GM12874 (cell line): ENCODE measurements around the gene LMNB1.

Experiments used
- TF ChIP-seq, protein P1 (sequence below): IDR thresholded peaks from 2 replicates; pipeline ENCODE4 v1.5.1; 2011; ENCODE audit warnings: low read depth, mild to moderate bottlenecking, control low read depth, low read length, moderate library complexity; ENCODE audit not compliant: insufficient read depth

LMNB1 gene

DNA sequence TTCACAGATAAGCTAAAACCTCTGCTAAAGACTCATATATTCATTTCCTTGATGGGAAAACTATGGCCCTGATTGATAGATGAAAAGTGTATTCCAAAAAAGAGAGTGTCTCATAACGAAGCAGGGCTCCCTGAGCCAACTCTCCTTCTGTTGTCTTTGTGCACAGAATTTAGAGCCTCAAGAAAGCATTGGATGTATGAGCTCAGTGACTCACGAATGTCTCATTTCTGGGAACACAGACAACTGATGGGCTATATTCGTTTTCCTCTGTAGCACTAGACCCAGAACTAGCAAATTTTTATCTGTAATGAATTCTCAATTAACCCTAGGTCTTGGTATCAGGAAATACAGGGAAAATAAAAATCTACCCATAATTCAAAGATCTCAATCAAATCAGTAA, 88.4 kb downstream of the LMNB1 start:
- TF ChIP-seq, protein P1, sequence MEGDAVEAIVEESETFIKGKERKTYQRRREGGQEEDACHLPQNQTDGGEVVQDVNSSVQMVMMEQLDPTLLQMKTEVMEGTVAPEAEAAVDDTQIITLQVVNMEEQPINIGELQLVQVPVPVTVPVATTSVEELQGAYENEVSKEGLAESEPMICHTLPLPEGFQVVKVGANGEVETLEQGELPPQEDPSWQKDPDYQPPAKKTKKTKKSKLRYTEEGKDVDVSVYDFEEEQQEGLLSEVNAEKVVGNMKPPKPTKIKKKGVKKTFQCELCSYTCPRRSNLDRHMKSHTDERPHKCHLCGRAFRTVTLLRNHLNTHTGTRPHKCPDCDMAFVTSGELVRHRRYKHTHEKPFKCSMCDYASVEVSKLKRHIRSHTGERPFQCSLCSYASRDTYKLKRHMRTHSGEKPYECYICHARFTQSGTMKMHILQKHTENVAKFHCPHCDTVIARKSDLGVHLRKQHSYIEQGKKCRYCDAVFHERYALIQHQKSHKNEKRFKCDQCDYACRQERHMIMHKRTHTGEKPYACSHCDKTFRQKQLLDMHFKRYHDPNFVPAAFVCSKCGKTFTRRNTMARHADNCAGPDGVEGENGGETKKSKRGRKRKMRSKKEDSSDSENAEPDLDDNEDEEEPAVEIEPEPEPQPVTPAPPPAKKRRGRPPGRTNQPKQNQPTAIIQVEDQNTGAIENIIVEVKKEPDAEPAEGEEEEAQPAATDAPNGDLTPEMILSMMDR, result no peak

DNA sequence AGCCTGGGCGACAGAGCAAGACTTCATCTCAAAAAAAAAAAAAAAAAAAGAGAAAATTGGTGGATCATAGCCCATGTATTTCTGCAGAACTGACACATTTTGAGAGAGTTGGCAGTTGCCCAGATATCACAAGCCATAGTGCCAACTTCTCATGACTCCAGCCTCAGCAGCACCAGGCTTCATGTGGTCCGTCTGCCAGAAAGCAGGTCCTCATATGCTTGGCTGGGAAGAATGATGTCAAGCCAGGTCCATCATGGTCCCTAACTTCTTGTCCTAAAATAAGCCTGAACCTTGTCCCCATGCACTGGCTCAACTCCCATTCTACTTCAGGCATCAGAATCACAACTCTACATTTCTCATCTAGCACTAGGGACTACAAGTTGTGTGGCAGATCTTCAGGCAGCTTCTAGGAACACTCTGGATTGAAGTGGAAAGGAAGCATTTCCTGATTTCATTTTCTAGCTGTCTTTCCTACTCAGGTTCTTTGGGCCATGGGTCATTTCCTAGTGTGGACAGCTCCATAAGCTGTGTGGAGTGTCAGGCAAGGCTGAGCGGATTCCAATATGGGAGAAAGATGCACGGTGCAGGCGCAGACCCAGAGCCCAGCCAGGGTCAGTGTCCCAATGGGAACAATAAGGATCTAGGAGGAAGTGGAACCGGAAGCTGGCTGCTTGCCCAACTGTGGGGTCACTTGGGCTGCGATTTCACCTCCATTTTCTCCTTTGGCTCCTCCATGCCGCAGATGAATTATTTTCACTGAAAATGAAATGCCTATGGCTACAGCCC, 90.1 kb downstream of the LMNB1 start:
- TF ChIP-seq, protein P1, result no peak

DNA sequence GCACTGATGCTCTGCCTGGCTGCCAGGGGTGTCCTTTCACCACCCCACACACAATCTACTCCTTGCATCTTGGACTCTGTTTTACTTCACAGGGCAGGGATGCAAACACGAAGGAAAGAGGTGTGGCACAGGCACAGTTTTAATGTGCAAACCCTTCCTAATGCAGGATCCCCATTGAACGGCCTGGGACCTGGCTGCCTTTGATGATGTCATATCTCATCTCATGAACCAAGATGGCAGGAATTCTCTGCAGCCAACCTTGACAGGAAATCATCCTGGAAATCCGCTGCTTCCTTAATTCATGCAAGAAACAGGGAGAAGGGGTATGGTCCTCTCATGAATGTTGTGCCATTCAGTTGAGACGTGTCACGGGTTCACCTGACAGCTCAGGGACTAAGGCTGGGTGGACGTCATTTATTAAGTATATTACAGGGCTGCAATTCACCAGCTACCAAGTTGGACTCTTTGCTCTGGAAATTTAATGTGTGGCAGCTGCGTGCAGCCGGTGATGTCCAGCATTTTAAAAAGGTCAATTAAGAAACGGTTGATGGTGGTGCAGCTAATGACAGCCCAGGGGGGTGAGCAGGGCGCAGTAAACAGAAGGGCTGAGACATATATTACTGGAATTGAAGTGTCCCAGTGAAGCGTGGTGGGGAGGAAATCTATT, 91.5 kb downstream of the LMNB1 start:
- TF ChIP-seq, protein P1, result no peak

DNA sequence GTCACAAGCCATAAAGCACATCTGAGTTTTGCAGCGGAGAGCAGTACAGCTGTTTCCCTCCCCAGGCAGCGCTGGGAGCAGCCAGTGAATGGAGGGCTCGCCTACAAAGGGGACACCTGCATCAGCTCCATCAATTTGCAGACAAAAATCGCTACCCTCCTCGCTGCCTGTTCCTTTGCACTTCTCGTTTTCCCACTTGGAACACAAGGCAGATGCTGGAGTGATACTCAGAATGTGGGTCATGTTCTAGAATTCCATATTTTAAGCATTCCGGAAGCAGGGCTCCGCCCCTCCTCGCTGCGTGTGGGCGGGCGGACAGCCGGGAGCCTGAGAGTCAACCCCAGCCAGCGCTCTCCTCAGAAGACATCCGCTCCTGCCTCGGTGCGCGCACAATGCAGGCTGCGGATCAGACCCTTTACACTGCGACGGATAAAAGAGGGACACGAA, 92.1 kb downstream of the LMNB1 start:
- TF ChIP-seq, protein P1, result no peak

DNA sequence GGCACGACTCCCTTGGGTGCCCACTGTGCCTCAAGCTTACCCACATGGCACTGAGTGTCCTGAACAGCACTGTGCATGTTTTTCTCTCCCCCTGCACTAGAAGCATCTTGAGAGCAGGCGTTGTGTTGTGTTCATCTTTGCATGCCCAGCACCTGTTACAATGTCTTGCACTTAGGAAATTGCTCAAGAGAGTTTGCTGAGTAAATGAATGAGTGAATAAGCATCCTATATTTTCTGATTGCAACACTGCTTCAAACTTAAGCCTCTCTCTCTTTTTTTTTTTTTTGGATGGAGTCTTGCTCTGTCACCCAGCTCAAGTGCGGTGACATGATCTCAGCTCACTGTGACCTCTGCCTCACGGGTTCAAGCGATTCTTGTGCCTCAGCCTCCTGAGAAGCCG, 94.5 kb downstream of the LMNB1 start:
- TF ChIP-seq, protein P1, result no peak

DNA sequence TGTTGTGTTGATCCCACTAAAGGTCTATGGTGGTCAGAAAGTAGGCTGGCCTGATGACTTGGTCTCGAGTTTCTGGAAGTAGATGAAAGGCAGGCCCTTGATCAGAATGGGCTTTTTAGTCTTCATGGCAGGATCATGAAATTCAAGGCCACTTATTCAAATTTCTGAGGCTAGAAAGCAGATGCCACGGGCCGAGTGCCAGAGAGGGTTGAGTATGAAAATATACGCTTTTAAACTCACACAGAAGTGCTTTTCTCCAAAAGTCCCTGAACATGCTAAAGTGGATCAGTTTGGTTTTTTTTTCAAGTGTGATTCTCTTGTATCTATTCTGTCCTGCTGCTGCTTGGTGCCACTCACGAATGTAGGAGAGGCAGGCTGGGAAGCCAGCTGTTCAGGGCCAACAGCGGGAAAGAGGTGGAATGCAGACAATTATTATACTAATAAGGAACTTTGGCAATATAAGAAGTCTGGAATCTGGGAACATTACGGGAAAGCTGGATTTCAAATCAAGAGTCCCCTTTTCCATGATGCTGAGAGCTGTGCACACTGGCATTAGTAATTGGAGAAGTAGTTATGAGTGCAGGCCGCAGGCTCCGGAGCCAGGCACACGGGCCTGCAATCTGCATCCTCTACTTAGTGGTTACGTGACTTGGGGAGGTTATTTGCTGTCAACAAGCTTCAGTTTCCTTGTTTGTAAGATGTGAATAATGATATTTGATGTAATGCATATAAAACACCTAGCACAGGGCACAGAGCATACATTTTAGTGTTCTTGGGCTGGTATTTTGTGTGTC, 95.8 kb downstream of the LMNB1 start:
- TF ChIP-seq, protein P1, result no peak

DNA sequence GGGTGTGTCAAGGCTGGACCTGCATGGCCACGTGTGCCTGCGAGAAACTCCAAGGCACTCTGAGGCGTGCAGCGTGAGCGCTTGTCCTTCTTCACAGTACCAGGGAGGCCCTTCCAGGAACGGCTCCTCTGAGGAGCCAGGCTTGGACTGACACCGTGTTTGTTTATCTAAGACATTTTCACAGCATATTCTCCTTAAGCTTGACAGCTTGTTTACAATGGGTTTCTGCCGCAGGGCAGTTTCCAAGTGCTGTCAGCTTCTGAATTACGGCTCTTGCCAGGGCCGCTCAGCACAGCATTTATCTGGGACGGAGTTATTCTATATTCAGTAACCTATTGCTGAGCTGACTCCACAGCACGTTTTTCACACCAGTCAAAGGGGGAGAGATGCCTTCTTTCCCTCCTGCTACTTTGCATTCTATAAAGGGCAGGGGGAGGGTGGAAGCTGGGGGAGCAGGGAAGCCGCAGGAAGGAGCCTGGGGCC, 98.4 kb downstream of the LMNB1 start:
- TF ChIP-seq, protein P1, result no peak
